ENCODE results near the gene TM4SF20.

The TM4SF20 gene, protein sequence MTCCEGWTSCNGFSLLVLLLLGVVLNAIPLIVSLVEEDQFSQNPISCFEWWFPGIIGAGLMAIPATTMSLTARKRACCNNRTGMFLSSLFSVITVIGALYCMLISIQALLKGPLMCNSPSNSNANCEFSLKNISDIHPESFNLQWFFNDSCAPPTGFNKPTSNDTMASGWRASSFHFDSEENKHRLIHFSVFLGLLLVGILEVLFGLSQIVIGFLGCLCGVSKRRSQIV

DNA sequence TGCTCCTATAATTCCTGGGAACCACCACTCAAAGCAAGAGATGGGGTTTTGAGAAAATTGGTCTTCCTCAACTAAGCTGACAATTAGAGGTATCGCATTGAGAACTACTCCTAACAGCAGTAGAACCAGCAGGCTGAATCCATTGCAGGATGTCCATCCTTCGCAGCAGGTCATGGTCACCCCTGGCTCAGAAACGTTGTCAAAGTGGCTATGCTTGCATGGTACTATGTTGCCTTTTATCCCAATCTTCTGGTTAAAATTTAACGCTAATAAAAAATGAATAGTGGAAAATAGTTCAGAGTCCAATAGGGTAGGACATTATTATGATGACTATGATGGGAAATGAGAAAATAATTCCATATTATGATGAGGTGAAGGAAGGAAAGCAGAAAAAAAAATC lies at the start of gene TM4SF20:
TSS of gene TM4SF20 (minus strand) at position 212 of the 400 bp plus-strand sequence. CDS start at position 174, 38 bp downstream.
- DNase-seq (ENCODE audit: low read depth in 2 of 2), result no peak
- TF ChIP-seq, protein P1, sequence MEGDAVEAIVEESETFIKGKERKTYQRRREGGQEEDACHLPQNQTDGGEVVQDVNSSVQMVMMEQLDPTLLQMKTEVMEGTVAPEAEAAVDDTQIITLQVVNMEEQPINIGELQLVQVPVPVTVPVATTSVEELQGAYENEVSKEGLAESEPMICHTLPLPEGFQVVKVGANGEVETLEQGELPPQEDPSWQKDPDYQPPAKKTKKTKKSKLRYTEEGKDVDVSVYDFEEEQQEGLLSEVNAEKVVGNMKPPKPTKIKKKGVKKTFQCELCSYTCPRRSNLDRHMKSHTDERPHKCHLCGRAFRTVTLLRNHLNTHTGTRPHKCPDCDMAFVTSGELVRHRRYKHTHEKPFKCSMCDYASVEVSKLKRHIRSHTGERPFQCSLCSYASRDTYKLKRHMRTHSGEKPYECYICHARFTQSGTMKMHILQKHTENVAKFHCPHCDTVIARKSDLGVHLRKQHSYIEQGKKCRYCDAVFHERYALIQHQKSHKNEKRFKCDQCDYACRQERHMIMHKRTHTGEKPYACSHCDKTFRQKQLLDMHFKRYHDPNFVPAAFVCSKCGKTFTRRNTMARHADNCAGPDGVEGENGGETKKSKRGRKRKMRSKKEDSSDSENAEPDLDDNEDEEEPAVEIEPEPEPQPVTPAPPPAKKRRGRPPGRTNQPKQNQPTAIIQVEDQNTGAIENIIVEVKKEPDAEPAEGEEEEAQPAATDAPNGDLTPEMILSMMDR (IDR thresholded peaks at IDR 0.05; ENCODE audit: low read depth, low read length), result no peak
- H3K4me3 ChIP-seq (replicated peaks in 1 of 2; ENCODE audit: low read depth in 2 of 2, low read length in 2 of 2), result no peak within 1 kb of the TSS

DNA sequence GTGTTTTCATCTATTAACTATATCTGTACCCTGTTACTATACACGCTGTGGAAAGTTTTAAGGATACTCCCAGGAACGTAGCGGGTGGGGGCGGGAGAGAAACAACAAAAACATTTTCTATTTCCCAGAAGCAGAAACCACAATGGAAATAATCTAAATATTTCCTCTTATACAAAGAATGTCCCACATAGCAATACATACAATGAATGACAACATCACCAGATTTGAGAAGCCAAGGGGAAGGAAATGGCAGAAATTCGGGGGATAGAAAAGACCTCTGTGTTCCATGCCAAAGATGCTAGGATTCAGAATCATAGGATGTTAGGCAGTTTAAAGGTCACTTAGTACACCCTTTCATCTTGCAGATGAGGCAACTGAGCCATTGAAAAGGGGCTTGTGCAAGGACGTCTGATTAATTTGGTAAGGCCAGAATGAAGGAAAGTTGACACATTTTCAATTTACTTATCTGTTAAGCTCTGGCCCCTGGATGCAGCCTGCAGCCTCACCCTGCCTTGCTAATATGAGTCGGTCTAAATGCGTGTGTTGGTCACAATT lies 49.7 kb upstream of the TM4SF20 start:
- peak; percentile 41 to 71 for DNase-seq (ENCODE audit: low read depth in 2 of 2)
- TF ChIP-seq, protein P1 (IDR thresholded peaks at IDR 0.05; ENCODE audit: low read depth, low read length), result no peak

DNA sequence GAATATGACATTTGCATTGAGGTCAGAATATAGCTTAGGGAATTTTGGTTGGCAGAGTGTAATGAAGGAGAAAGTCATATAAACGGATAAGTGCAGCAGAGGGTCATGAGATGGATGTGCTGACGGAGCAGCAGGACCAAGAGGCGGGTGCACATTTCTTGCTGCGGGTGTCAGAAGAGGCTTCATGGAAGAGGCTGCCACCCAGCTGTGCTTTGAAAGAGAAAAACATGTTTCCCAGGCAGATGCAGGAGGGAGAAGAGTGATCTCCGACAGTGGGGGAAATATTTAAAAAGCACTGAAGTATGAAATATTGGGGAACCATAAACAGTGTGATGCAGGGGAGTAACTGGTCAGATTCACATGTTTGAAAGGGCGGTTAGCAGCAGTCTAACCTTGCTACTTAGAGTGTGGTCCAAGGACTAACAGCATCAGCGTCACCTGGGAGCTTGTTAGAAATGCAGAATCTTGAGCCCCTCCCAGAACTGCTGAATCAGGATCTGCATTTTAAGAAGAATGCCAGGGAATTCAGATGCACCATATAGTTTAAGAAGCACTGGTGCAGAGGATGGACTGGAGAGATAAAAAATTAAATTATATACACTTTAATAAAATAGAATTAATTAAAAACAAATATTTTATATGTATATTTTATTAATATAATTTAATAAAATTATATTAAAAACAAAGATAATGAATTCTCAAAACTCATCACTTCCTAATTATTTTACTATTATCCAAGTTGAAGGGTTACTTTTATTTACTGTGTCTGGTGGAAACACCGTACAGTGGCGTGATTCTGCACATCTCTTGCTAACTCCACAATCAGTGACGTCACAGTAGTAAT lies 44.8 kb upstream of the TM4SF20 start:
- TF ChIP-seq, protein P1 (IDR thresholded peaks at IDR 0.05; ENCODE audit: low read depth, low read length), result no peak
- no peak for DNase-seq (ENCODE audit: low read depth in 2 of 2)

More for the DNA sequence above, 49.7 kb upstream of the TM4SF20 start:
- H3K4me3 ChIP-seq (replicated peaks in 1 of 2; ENCODE audit: low read depth in 2 of 2, low read length in 2 of 2), result no peak overlapping the region

DNA sequence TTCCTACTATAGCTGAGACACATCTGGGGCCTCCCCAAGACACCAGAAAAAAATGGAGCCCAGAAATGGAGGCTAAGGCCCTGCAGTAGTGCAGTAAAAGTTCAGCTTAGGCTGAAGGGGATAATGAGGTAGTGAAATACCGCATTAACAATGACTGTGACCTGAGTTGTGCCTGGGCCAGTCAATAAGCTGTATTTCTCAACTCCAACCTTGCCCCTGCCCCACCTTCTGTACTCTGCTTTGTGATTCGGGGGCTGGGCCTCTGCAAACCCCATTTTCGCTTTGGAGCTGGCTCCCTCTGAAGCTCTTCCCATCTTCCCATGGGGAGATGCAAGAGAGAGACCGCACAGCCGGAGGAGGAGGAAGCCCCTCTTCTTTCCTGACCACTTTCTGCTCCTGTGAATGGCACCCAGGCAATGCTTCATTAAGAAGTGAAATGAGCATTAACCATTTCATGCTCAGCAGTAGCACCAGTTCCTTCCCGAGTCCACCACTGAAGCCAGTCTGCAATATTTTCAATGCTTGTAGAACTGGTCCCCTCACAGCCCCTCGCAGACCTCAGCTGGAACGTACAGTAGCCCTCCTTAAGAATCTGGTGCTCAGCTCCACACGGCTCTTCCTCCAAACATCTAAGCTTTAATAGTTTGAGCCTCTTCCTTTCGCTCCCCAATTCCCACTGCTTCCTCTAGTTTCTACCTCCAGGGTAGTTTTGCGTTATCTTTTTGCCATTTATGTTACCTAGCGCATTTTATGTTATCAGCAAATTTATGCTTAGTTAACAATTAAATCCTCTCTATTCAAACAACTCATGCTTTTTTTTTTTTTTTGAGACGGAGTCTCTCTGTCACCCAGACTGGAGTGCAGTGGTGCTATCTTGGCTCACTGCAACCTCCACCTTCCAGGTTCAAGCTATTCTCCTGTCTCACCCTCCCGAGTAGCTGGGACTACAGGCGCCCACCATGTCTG lies 41.3 kb upstream of the TM4SF20 start:
- no peak overlapping the region for H3K4me3 ChIP-seq (replicated peaks in 1 of 2; ENCODE audit: low read depth in 2 of 2, low read length in 2 of 2)
- DNase-seq (ENCODE audit: low read depth in 2 of 2), result no peak
- TF ChIP-seq, protein P1 (IDR thresholded peaks at IDR 0.05; ENCODE audit: low read depth, low read length), result no peak

More for the DNA sequence above, 44.8 kb upstream of the TM4SF20 start:
- no peak overlapping the region for H3K4me3 ChIP-seq (replicated peaks in 1 of 2; ENCODE audit: low read depth in 2 of 2, low read length in 2 of 2)

DNA sequence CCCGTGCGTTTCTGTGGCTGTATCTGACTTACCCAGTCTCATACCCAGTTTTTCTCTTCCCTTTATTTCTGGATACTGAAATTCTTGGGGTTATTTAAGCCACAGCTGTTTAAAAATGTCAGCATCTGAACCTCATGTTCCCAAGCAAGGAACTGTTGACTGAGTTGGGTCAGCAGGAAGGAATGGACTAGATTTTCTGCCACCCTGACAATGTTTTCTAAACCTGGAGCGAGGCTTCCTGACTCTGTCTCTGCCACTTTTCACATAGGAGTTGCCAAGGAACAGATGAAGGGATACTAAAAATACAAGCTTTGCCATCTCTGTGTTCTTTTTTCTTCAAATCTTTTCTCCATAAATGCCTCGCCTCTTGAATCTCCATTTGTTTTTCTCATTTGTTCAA lies 37.6 kb upstream of the TM4SF20 start:
- H3K4me3 ChIP-seq (replicated peaks in 1 of 2; ENCODE audit: low read depth in 2 of 2, low read length in 2 of 2), result no peak overlapping the region
- no peak for DNase-seq (ENCODE audit: low read depth in 2 of 2)
- TF ChIP-seq, protein P1 (IDR thresholded peaks at IDR 0.05; ENCODE audit: low read depth, low read length), result no peak
